HepG2 (cell line): ENCODE measurements around the gene YY1. TPM values are rescaled to one million over a fixed set of nuclear protein-coding genes. Genes with fewer than 3 reads are reported as not detected.
A peak's percentile ranks its signal among the peaks of the same experiment; 100 is the strongest.

Experiments
- ATF7 ChIP-seq, 2 experiments: fragments of 450-650 bp in 1 of 2; sonication (generic) in 1 of 2; formaldehyde crosslinking in 1 of 2; IDR thresholded peaks; 2 replicates each; pipeline versions ENCODE4 v1.4.0 to v1.6.1; 2016 to 2020; ENCODE audit warnings: antibody characterized with exemption in 1 of 2, mild to moderate bottlenecking in 1 of 2, missing genetic modification reagents in 1 of 2
- HDAC1 ChIP-seq: sonication (generic); formaldehyde crosslinking; IDR thresholded peaks from 2 replicates; pipeline ENCODE4 v1.5.1; 2020; ENCODE audit warnings: mild to moderate bottlenecking, missing genetic modification reagents
- HDAC6 ChIP-seq: fragments of 200-600 bp; sonication (generic); IDR thresholded peaks from 2 replicates; pipeline ENCODE4 v1.7.0; 2017; ENCODE audit warnings: mild to moderate bottlenecking, antibody characterized with exemption, low read length, low read depth
- MTA1 ChIP-seq: sonication (generic); formaldehyde crosslinking; IDR thresholded peaks from 2 replicates; pipeline ENCODE4 v1.4.0; 2020; ENCODE audit warnings: missing genetic modification reagents, mild to moderate bottlenecking, borderline replicate concordance
- RORA ChIP-seq: sonication (generic); formaldehyde crosslinking; IDR thresholded peaks from 2 replicates; pipeline ENCODE4 v1.5.0; 2020; ENCODE audit warnings: mild to moderate bottlenecking, missing genetic modification reagents, moderate library complexity
- ZMYM2 ChIP-seq: sonication (generic); formaldehyde crosslinking; IDR thresholded peaks from 2 replicates; pipeline ENCODE4 v1.8.0; 2022; ENCODE audit warnings: mild to moderate bottlenecking, missing genetic modification reagents
- ZNF136 ChIP-seq: sonication (generic); formaldehyde crosslinking; IDR thresholded peaks from 2 replicates; pipeline ENCODE4 v1.8.1; 2022; ENCODE audit warnings: low read depth, mild to moderate bottlenecking, moderate library complexity, missing genetic modification reagents
- ZNF383 ChIP-seq: sonication (generic); formaldehyde crosslinking; IDR thresholded peaks from 2 replicates; pipeline ENCODE4 v1.4.0; 2020; ENCODE audit warnings: missing genetic modification reagents, mild to moderate bottlenecking, borderline replicate concordance
- ZNF496 ChIP-seq: sonication (generic); formaldehyde crosslinking; IDR thresholded peaks from 2 replicates; pipeline ENCODE4 v1.8.1; 2023; ENCODE audit warnings: mild to moderate bottlenecking, moderate library complexity, missing genetic modification reagents; ENCODE audit not compliant: insufficient replicate concordance
- ZNF569 ChIP-seq: sonication (generic); formaldehyde crosslinking; IDR thresholded peaks from 2 replicates; pipeline ENCODE4 v1.5.0; 2020; ENCODE audit warnings: mild to moderate bottlenecking, missing genetic modification reagents, moderate library complexity, borderline replicate concordance
- ZNF816 ChIP-seq: sonication (generic); formaldehyde crosslinking; IDR thresholded peaks from 2 replicates; pipeline ENCODE4 v1.8.0; 2022; ENCODE audit warnings: missing genetic modification reagents, mild to moderate bottlenecking, borderline replicate concordance
- polyA plus RNA-seq, 8 experiments: library from polyadenylated mRNA; depleted of rRNA in 3 of 8; stranded (reverse) in 7 of 8; unstranded in 1 of 8; fragments of >200 nt; fragmentation: Illumina TruSeq in 4 of 8; extraction: Trizol in 4 of 8; gene quantifications; 2 replicates each; pipeline versions ENCODE4 v1.2.1 to v1.2.3, GENCODE V29; 2011 to 2016; ENCODE audit warnings: low read depth in 4 of 8, missing spikeins in 1 of 8, mixed read lengths in 1 of 8; ENCODE audit not compliant: insufficient read depth in 1 of 8
- total RNA-seq, 5 experiments: library from RNA; depleted of rRNA; stranded (reverse); fragments of >200 nt; fragmentation: Illumina TruSeq; extraction: Trizol; gene quantifications; 2 replicates each; pipeline ENCODE4 v1.2.3, GENCODE V29; 2016; ENCODE audit warnings: low read depth in 1 of 5
- TF ChIP-seq, protein P1 (sequence below): sonication (generic); formaldehyde crosslinking; IDR thresholded peaks from 2 replicates; pipeline ENCODE4 v1.4.0; 2020; ENCODE audit warnings: low read depth, mild to moderate bottlenecking, missing genetic modification reagents
- TF ChIP-seq, protein P2 (sequence below): sonication (generic); formaldehyde crosslinking; IDR thresholded peaks from 2 replicates; pipeline ENCODE4 v1.4.0; 2020; ENCODE audit warnings: missing genetic modification reagents
- TF ChIP-seq, protein P3 (sequence below): sonication (generic); formaldehyde crosslinking; IDR thresholded peaks from 2 replicates; pipeline ENCODE4 v1.4.0; 2020; ENCODE audit warnings: missing genetic modification reagents
- TF ChIP-seq, protein P4 (sequence below): sonication (generic); formaldehyde crosslinking; IDR thresholded peaks from 2 replicates; pipeline ENCODE4; 2020; ENCODE audit warnings: missing genetic modification reagents, mild to moderate bottlenecking, borderline replicate concordance

YY1 gene
- total and polyA plus RNA-seq, 2 of the 13 experiments (the other 11 are each of a cell fraction or from before 2014, with no cell fraction given): 29.4 to 68.1 TPM

DNA sequence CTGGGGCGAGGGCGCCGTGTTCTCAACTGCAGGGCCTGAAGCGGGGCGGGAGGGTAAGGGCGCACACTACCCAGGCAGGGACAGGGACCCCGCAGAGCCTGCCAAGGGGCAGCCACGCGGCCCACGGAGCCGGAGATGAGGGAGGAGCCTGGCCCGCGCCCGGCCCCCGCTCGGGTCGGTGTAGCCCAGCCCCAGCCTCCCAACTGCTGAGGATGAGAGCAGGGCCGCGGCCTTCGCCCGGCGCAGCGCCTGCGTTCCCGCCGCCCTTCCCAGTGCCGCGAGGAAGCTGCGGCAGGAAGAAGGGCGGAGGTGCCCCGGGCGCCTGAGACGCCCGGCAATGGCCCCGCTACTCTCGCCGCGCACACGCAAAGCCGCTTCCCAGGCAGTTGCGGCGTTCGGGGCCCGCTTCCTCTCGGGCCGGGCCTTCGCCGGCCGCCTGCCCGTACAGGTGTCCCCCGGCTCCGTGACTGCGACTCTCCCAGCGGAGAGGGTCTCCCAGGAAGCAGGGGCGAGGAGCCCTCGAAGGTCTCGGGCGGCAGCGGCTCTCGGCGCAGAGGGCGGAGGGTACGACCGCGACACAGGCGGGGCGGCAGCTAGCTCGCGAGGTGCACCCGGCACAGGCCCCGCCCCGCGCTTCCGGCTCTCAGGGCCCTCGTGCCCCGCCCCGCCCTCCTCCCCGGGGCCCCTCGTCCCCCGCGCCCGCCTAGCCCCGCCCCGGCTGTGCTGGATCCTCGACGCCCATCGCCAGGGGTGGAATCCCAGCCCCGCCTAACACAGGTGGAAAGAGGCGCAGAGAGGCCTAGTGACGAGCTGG lies 24.8 kb upstream of the YY1 start (continued):
- TF ChIP-seq ZNF496: no peak
- TF ChIP-seq, protein P1, sequence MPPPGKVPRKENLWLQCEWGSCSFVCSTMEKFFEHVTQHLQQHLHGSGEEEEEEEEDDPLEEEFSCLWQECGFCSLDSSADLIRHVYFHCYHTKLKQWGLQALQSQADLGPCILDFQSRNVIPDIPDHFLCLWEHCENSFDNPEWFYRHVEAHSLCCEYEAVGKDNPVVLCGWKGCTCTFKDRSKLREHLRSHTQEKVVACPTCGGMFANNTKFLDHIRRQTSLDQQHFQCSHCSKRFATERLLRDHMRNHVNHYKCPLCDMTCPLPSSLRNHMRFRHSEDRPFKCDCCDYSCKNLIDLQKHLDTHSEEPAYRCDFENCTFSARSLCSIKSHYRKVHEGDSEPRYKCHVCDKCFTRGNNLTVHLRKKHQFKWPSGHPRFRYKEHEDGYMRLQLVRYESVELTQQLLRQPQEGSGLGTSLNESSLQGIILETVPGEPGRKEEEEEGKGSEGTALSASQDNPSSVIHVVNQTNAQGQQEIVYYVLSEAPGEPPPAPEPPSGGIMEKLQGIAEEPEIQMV (CRISPR knock-in tag): peak; percentile 45; the same call in 1 of the 2 replicates
- TF ChIP-seq HDAC1 (CRISPR knock-in tag): no peak; the same call in 1 of the 2 replicates
- TF ChIP-seq, protein P2, sequence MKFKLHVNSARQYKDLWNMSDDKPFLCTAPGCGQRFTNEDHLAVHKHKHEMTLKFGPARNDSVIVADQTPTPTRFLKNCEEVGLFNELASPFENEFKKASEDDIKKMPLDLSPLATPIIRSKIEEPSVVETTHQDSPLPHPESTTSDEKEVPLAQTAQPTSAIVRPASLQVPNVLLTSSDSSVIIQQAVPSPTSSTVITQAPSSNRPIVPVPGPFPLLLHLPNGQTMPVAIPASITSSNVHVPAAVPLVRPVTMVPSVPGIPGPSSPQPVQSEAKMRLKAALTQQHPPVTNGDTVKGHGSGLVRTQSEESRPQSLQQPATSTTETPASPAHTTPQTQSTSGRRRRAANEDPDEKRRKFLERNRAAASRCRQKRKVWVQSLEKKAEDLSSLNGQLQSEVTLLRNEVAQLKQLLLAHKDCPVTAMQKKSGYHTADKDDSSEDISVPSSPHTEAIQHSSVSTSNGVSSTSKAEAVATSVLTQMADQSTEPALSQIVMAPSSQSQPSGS: no peak; the same call in 1 of the 2 replicates
- no peak for TF ChIP-seq ZNF383 (CRISPR knock-in tag)
- TF ChIP-seq ZNF816 (CRISPR knock-in tag): no peak; the same call in 1 of the 2 replicates
- TF ChIP-seq HDAC6: no peak
- TF ChIP-seq RORA (CRISPR knock-in tag): no peak
- TF ChIP-seq ZNF136 (CRISPR knock-in tag): no peak
- no peak for TF ChIP-seq ZMYM2 (CRISPR knock-in tag)
- TF ChIP-seq, protein P3, sequence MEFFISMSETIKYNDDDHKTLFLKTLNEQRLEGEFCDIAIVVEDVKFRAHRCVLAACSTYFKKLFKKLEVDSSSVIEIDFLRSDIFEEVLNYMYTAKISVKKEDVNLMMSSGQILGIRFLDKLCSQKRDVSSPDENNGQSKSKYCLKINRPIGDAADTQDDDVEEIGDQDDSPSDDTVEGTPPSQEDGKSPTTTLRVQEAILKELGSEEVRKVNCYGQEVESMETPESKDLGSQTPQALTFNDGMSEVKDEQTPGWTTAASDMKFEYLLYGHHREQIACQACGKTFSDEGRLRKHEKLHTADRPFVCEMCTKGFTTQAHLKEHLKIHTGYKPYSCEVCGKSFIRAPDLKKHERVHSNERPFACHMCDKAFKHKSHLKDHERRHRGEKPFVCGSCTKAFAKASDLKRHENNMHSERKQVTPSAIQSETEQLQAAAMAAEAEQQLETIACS: no peak; the same call in 1 of the 2 replicates
- no peak for TF ChIP-seq ATF7 (IDR thresholded peaks at IDR 0.05)
- no peak for TF ChIP-seq ATF7 (CRISPR knock-in tag; IDR thresholded peaks at IDR 0.05)
- TF ChIP-seq, protein P4, sequence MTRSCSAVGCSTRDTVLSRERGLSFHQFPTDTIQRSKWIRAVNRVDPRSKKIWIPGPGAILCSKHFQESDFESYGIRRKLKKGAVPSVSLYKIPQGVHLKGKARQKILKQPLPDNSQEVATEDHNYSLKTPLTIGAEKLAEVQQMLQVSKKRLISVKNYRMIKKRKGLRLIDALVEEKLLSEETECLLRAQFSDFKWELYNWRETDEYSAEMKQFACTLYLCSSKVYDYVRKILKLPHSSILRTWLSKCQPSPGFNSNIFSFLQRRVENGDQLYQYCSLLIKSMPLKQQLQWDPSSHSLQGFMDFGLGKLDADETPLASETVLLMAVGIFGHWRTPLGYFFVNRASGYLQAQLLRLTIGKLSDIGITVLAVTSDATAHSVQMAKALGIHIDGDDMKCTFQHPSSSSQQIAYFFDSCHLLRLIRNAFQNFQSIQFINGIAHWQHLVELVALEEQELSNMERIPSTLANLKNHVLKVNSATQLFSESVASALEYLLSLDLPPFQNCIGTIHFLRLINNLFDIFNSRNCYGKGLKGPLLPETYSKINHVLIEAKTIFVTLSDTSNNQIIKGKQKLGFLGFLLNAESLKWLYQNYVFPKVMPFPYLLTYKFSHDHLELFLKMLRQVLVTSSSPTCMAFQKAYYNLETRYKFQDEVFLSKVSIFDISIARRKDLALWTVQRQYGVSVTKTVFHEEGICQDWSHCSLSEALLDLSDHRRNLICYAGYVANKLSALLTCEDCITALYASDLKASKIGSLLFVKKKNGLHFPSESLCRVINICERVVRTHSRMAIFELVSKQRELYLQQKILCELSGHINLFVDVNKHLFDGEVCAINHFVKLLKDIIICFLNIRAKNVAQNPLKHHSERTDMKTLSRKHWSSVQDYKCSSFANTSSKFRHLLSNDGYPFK (CRISPR knock-in tag): peak; percentile 66; the same call in 1 of the 2 replicates
- no peak for TF ChIP-seq ZNF569 (CRISPR knock-in tag)
- TF ChIP-seq MTA1: no peak
